ENCODE data around the gene DUS2. TPM values are rescaled to one million over a fixed set of nuclear protein-coding genes. Genes with fewer than 3 reads are reported as not detected.
"Not testable (repeated sequence)": the region's sequence is repeated elsewhere in the genome, so short reads cannot be mapped to it uniquely, and the experiment has no call there.

The DUS2 gene
- total and polyA plus RNA-seq, 9 donors = 4.8 to 15.7 (median 8.5) TPM

- Histone ChIP-seq H3K36me3 (no peaks in the 10 kb centered on the region), H3K27ac (peak overlapping the region in 1 of 2 donors; percentile 74), H3K4me3 (peak overlapping the region; percentile 92), H3K4me1 (ENCODE audit: insufficient read depth) (peaks cover 9% of the 10 kb centered on the region), H3K9me3 (no peaks in the 10 kb centered on the region), H3K27me3 (no peaks in the 10 kb centered on the region)
- peak in 1 of 5 donors; percentile 25 for DNase-seq
- 2 to 14% (median 10%) methylated on average over 10 to 19 of the region's 19 CpGs for whole genome bisulfite sequencing, 3 donors
- TF ChIP-seq POLR2A (IDR thresholded peaks at IDR 0.05) (no peak), CTCF (IDR thresholded peaks at IDR 0.05) (no peak), EP300 (IDR thresholded peaks at IDR 0.05) (no peak)
- intact Hi-C loops (cut with DNase I) = loop anchor here in 1 of 4 donors (10.0 kb wide), 1 partner anchor 348 kb away; no protein-coding TSS in a partner anchor
Measured at GRCh38 chr16:68022278-68022727, 781 bp upstream of the DUS2 start.

DNA sequence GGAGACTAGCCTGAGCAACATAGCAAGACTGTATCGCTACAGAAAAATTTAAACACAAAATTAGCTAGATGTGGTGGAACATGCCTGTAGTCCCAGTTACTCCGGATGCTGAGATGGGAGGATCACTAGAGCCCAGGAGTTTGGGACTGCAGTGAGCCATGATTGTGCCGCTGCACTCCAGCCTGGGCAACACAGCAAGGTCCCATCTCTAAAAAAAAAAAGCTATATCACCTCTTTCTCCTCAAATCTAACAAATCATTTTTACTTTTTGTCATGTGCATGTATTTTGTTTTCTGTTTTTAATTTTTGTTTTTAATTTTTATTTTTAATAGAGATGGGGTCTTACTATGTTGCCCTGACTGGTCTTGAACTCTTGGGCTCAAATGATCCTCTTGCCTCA lies 5.9 kb downstream of the DUS2 start:
- Histone ChIP-seq H3K4me3 (no peak overlapping the region), H3K27me3 (no peaks in the 10 kb centered on the region), H3K9me3 (no peaks in the 10 kb centered on the region), H3K27ac (no peak overlapping the region), H3K4me1 (ENCODE audit: insufficient read depth) (no peaks in the 10 kb centered on the region), H3K36me3 (no peaks in the 10 kb centered on the region)
- DNase-seq = no peak
- TF ChIP-seq CTCF (IDR thresholded peaks at IDR 0.05) = no peak
- TF ChIP-seq EP300 (IDR thresholded peaks at IDR 0.05) = no peak
- no peak for TF ChIP-seq POLR2A (IDR thresholded peaks at IDR 0.05)
- WGBS, 3 donors = 91 to 95% (median 92%) methylated on average over 3 of the region's 3 CpGs
- intact Hi-C loops (cut with DNase I) = loop anchor here in 1 of 4 donors (10.0 kb wide), 1 partner anchor 354 kb away; no protein-coding TSS in a partner anchor

GRCh38 chr16:68030108-68030507 lies 7.0 kb downstream of the DUS2 start:
- H3K36me3 ChIP-seq = not testable (repeated sequence)
- intact Hi-C loops (cut with DNase I) = loop anchor here in 1 of 4 donors (10.0 kb wide), 1 partner anchor 205 kb away; no protein-coding TSS in a partner anchor

DNA sequence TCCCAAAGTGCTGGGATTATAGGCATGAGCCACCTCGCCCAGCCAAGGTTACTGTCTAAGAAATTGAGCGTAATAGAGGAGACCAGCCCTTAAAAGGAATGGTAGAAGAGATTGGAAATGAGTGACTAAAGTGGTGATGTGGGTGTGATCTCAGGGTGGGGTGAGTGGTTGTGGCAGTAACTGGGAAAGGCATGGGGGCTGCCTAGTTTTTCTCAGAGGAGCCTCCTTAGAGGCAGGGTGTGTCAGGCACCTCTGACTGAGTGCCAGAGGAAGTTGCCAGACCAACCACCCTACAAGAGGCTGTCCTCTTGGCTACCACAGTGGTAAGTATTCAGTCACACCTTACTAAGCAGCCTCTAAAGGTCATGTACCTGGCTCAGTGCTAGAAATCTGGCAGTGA lies 8.9 kb downstream of the DUS2 start:
- 91 to 96% (median 93%) methylated on average over 2 of the region's 2 CpGs for WGBS, 3 donors
- Histone ChIP-seq H3K36me3 (no peaks in the 10 kb centered on the region), H3K9me3 (no peaks in the 10 kb centered on the region), H3K4me1 (ENCODE audit: insufficient read depth) (no peaks in the 10 kb centered on the region), H3K27ac (no peak overlapping the region), H3K27me3 (no peaks in the 10 kb centered on the region), H3K4me3 (no peak overlapping the region)
- intact Hi-C loops (cut with DNase I) = loop anchor here in 1 of 4 donors (10.0 kb wide), 1 partner anchor 207 kb away; no protein-coding TSS in a partner anchor
- peak in 1 of 5 donors; percentile 5 for DNase-seq
- TF ChIP-seq POLR2A (IDR thresholded peaks at IDR 0.05) (no peak), CTCF (IDR thresholded peaks at IDR 0.05) (no peak), EP300 (IDR thresholded peaks at IDR 0.05) (no peak)

More at GRCh38 chr16:68030108-68030507, 7.0 kb downstream of the DUS2 start:
- H3K4me3 ChIP-seq; H3K27ac ChIP-seq; H3K4me1 ChIP-seq (ENCODE audit: insufficient read depth); H3K27me3 ChIP-seq; H3K9me3 ChIP-seq: not testable (repeated sequence)
- DNase-seq = peak in 1 of 5 donors; percentile 14
- WGBS, 3 donors = 40 to 53% (median 41%) methylated on average over 6 of the region's 6 CpGs

DNA sequence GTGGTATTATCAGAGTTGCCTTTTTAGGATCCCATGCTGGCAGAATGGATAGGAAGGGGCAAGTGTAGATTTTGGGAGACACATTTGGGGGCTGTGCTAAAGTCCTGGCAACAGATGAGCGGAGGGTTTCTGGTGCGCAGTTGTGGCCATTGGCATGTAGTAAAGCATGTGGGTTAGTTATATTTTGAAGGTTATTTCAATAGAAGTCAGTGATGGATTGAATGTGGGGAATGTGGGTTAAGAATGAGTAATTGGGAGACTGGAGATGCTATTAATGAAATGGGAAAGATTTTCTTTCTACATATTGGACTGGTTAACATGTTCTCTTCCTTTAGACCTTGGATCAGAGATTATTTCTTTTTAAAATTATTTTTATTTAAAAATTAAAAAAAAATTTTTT lies 10.0 kb downstream of the DUS2 start:
- 96 to 98% (median 97%) methylated on average over 2 of the region's 2 CpGs for WGBS, 3 donors
- intact Hi-C loops (cut with DNase I) = loop anchor here in 1 of 4 donors (10.0 kb wide), 1 partner anchor 208 kb away; no protein-coding TSS in a partner anchor
- H3K4me1 ChIP-seq (ENCODE audit: insufficient read depth) = no peaks in the 10 kb centered on the region
- no peak overlapping the region for H3K4me3 ChIP-seq
- H3K27me3 ChIP-seq = no peaks in the 10 kb centered on the region
- H3K27ac ChIP-seq = no peak overlapping the region
- no peaks in the 10 kb centered on the region for H3K9me3 ChIP-seq
- H3K36me3 ChIP-seq = no peaks in the 10 kb centered on the region
- peak in 1 of 5 donors; percentile 7 for DNase-seq
- TF ChIP-seq EP300 (IDR thresholded peaks at IDR 0.05) = no peak
- TF ChIP-seq CTCF (IDR thresholded peaks at IDR 0.05) = no peak
- no peak for TF ChIP-seq POLR2A (IDR thresholded peaks at IDR 0.05)

All from ovary (tissue), 9 donors.